Measurements from ENCODE around the gene SGK2.
"Not testable (repeated sequence)": the region's sequence is repeated elsewhere in the genome, so short reads cannot be mapped to it uniquely, and the experiment has no call there.

Gene SGK2

DNA sequence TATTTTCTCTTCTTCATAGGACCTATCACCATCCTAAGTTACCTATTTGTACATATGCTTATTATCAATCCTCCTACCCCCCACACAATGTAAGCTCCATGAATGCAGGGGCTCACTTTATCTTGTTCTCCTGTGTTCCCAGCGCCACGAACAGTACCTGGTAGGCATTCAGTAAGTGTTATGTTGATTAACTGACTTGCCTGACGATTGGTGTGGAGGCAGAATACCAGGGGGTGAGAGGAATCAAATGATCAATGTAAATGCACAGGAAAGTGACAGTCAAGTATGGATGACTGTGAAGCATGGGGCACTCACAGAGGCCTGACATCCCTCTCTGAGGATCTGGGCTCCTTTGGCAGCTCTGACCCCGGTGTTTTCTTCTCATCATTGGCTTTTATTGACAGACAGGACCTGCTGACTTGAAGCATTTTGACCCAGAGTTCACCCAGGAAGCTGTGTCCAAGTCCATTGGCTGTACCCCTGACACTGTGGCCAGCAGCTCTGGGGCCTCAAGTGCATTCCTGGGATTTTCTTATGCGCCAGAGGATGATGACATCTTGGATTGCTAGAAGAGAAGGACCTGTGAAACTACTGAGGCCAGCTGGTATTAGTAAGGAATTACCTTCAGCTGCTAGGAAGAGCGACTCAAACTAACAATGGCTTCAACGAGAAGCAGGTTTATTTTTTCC is 25.8 kb downstream of the SGK2 start:
- TF ChIP-seq, protein P1, sequence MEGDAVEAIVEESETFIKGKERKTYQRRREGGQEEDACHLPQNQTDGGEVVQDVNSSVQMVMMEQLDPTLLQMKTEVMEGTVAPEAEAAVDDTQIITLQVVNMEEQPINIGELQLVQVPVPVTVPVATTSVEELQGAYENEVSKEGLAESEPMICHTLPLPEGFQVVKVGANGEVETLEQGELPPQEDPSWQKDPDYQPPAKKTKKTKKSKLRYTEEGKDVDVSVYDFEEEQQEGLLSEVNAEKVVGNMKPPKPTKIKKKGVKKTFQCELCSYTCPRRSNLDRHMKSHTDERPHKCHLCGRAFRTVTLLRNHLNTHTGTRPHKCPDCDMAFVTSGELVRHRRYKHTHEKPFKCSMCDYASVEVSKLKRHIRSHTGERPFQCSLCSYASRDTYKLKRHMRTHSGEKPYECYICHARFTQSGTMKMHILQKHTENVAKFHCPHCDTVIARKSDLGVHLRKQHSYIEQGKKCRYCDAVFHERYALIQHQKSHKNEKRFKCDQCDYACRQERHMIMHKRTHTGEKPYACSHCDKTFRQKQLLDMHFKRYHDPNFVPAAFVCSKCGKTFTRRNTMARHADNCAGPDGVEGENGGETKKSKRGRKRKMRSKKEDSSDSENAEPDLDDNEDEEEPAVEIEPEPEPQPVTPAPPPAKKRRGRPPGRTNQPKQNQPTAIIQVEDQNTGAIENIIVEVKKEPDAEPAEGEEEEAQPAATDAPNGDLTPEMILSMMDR (IDR thresholded peaks at IDR 0.05; ENCODE audit: control extremely low read depth, extremely low read depth, low read depth, missing control alignments) = no peak
- POLR2A ChIA-PET = interaction anchor here (0.6 kb wide), 1 partner anchor 1254 kb away, joined by 3 read pairs; no protein-coding TSS in a partner anchor
- DNase-seq (ENCODE audit: extremely low spot score) = no peak
- CTCF ChIA-PET = interaction anchor here (1.5 kb wide), 1 partner anchor 45 kb away, joined by 3 read pairs; no protein-coding TSS in a partner anchor

DNA sequence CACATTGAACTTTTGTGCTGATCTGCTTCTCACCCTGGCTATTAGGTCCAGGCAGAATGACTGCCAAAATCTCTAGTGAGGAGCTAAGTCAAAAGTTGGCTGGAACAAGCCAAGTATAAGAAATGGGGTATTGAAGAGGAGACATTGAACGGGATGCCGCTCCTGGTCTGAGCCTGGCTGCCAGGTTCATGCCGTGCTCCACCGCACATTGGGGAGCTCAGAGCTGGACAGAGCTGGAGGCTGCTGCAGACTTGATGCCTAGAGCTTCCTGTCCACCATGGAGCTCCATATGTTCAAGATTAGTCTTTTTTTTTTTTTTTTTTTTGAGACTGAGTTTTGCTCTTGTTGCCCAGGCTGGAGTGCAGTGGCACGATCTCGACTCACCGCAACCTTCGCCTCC is 27.8 kb downstream of the SGK2 start:
- POLR2A ChIA-PET = no interaction called here
- CTCF ChIA-PET = interaction anchor here (1.7 to 2.1 kb wide), 3 partner anchors 32 to 494 kb away, joined by 4 to 8 read pairs (median 7); no protein-coding TSS in a partner anchor
- DNase-seq (ENCODE audit: extremely low spot score) = no peak
- TF ChIP-seq, protein P1 (IDR thresholded peaks at IDR 0.05; ENCODE audit: control extremely low read depth, extremely low read depth, low read depth, missing control alignments) = no peak

DNA sequence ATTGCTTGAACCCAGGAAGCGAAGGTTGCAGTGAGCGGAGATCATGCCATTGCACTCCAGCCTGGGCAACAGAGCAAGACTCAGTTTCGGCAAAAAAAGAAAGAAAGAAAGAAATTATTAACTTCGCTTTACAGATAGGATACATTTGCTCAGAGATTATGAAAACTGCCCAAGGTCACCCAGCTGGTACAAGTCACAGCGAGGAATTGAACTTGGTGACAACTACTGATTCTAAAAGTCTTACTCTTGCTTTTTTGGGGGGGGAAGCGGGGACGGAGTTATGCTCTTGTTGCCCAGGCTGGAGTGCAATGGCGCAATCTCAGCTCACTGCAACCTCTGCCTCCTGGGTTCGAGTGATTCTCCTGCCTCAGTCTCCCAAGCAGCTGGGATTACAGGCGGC is 29.7 kb downstream of the SGK2 start:
- DNase-seq (ENCODE audit: extremely low spot score); POLR2A ChIA-PET; CTCF ChIA-PET: not testable (repeated sequence)

DNA sequence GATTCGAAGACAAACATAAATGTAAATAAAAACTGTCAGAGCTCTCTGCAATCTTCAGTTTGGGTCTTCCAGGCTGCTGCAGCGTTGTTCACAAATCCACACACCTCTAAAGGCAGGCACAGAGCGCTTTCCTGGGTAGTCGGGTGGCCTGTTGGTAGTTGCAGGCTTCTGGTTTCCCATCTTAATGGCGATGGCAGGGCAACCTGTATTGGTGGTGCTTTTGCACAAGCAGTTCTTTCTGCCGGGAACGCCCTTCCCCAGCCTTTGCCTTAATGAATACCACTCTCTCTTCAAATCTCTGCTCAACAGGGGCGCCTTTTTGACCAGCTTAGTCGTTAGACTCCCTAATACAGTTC is 31.2 kb downstream of the SGK2 start:
- DNase-seq (ENCODE audit: extremely low spot score) = peak; percentile 45
- CTCF ChIA-PET = interaction anchor here (0.8 to 1.3 kb wide), 4 partner anchors 9 to 102 kb away, joined by 3 to 6 read pairs (median 3); no protein-coding TSS in a partner anchor
- TF ChIP-seq, protein P1 (IDR thresholded peaks at IDR 0.05; ENCODE audit: control extremely low read depth, extremely low read depth, low read depth, missing control alignments) = no peak
- POLR2A ChIA-PET = no interaction called here

DNA sequence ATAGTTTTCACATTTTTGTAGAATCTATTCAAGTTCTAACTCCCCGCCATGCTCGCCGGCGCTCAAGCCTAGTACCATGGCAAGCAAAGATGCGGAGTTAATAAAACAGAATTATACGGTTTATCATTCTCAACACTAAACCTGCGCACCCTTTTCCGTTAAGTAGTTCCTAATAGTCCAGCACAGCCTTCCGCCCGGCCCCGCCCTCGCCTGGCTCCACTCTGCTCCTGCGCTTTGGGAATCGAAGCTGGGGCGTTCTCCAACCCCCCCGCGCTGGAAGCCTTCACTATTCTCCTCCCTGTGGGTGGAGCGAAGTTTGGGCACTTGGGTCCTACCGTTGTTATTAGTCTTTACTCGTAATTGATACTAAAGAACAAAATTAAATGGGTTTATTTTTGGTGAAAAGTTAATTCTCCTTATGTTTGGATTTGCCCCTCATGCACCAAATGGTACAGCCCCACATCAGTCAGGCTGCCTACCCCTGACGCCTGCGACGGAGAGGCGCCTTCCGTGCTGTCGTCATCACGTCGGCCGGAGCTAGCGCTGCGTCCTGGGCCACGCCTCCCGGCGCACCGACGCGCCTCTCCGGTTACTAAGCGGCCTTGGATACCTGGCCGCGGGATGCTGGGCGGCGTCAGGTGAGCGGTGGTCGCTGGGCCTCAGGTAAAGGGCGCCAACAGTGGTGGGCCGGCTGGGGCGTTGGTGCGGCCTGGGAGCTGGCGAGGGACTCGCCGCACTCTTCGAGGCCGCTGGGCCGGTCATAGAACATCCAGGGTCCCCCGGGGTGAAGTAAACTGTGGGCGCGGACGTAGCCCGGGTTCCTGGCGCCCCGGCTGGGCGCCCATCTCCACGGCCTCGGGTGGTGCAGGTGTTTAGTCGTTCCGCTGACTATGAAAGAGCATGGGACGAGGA is 31.8 kb downstream of the SGK2 start, which contains the start of gene IFT52:
IFT52 (plus strand) TSS at position 546 of the 912 bp plus-strand sequence. CDS start 3,762 bp downstream, outside the sequence.
- POLR2A ChIA-PET = interaction anchor here (0.6 to 0.9 kb wide), 4 partner anchors 79 to 133 kb away, joined by 3 read pairs; partner anchors contain the start of gene SRSF6
- CTCF ChIA-PET = interaction anchor here (0.8 to 1.3 kb wide), 4 partner anchors 9 to 101 kb away, joined by 3 to 6 read pairs (median 3); no protein-coding TSS in a partner anchor
- peak; percentile 96 for DNase-seq (ENCODE audit: extremely low spot score)
- TF ChIP-seq, protein P1 (IDR thresholded peaks at IDR 0.05; ENCODE audit: control extremely low read depth, extremely low read depth, low read depth, missing control alignments) = no peak

DNA sequence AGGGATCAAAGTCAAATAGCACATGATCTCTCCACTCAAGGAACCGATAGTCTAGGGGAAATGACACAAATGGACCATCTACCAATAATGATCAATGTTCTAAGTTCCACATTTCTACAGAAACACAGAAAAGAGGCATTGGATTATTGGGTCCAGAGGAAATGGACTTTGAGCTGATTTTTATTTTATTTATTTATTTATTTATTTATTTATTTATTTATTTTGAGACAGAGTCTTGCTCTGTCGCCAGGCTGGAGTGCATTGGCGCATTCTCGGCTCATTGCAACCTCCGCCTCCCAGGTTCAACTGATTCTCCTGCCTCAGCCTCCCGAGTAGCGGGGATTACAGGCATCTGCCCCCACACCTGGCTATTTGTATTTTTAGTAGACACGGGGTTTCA is 43.1 kb downstream of the SGK2 start:
- DNase-seq (ENCODE audit: extremely low spot score); POLR2A ChIA-PET; CTCF ChIA-PET: not testable (repeated sequence)

DNA sequence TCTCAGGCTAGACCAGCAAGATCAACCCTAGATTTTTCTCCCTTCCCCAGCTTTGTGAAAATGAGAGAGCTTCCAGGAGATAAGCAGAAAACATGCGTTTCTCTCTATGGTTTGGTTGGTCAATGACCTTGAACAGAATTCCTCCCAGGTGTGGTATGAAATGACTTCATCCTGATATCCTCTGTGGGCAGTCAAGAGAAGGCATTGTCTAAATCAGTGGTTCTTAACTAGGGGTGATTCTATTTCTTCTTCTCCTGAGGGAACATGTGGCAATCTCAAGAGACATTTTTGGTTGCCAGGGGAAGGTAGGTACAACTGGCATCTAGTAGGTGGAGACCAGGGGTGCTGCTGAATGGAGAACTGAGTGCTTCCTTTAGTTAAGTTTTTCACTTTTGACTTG is 44.3 kb downstream of the SGK2 start:
- CTCF ChIA-PET = no interaction called here
- POLR2A ChIA-PET = no interaction called here
- DNase-seq (ENCODE audit: extremely low spot score) = no peak
- TF ChIP-seq, protein P1 (IDR thresholded peaks at IDR 0.05; ENCODE audit: control extremely low read depth, extremely low read depth, low read depth, missing control alignments) = no peak
